ENCODE measurements around the gene AMH. TPM values are rescaled to one million over a fixed set of nuclear protein-coding genes. Genes with fewer than 3 reads are reported as not detected.

Gene AMH
- total RNA-seq, 4 donors from 2014 or later = 0.95 to 4.7 (median 1.6) TPM; not detected in 1

DNA sequence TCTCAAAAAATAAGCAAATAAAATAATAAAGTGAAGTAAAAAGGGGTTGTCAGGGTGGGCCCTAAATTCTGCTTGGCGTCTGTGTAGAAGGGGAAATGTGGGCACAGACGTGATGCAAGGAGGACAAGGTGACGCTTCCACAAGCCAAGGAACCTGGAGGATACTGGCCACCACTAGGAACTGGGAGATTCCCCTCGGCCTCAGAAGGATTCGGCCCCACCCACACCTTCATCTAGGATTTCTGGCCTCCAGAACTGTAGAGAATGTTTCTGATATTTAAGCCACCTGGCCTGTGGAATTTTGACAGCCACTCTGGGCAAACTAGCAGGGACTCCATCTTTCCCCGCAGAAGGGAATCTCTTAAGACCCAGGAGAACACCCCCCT, 14.1 kb upstream of the AMH start:
- no peak for DNase-seq
- TF ChIP-seq POLR2A (IDR thresholded peaks at IDR 0.05) = no peak
- peaks cover 0 to 30% (median 0%) of the 10 kb centered on the region in 3 donors for H3K36me3 ChIP-seq
- no peaks in the 10 kb centered on the region for H3K9me3 ChIP-seq
- peaks cover 12 to 53% (median 24%) of the 10 kb centered on the region in 4 donors for H3K4me1 ChIP-seq
- H3K27me3 ChIP-seq = no peaks in the 10 kb centered on the region
- H3K27ac ChIP-seq = peak overlapping the region; percentile 92 to 100 (median 97)
- H3K4me3 ChIP-seq = peak overlapping the region; percentile 81 to 98 (median 86)

DNA sequence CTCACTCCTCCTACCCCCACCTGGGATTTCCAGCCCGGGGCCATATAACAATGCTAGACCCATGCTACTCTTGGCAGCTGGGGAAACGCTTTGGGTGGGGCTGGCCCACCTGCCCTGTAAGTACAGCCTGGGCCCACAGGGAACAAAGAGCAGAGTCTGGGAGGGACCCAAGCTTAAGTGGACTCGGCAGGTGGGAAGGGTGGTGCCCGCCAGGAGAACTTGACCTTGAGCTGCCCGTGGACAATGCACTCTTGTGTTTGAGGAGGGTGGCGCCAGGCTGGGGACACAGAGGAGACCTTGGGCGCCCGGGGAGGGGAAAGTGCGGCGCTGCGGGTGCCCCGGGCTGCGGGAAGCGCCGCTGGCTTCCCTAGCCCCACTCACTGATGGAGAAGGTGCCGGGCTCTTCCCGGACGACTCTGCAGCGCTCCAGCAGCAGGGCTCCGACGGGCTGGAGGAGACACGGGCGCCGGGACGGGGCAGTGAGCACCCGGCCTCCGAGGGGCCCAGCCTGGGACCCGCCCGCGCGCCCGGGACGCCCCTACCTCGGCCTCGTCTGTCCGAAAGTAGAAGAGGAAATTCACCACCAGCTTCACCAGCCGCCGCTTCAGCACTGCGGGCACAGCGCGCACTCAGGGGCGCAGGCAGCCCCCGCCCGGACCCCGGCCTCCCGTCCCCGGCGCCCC, 13.6 kb upstream of the AMH start:
- DNase-seq = peak in 2 of 3 donors; percentile 90 to 92
- H3K4me1 ChIP-seq = peaks cover 12 to 59% (median 29%) of the 10 kb centered on the region in 4 donors

DNA sequence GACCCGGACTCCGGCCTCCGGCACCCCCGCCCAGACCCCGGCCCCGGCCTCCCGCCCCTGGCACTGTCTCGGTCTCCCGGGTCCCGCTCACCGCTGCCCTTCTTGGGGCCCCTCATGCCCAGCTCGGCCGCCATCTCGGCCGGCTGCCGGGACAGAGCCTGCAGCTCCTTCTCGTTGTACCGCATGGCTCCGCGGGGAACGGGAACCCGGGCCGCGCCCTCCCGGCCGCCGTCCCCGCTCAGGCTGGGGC, 13.1 kb upstream of the AMH start:
- no peak for DNase-seq
- peaks cover 0 to 20% (median 0%) of the 10 kb centered on the region in 3 donors for H3K36me3 ChIP-seq
- H3K9me3 ChIP-seq = no peaks in the 10 kb centered on the region
- H3K4me1 ChIP-seq = peaks cover 12 to 63% (median 34%) of the 10 kb centered on the region in 4 donors
- peak overlapping the region; percentile 92 to 100 (median 97) for H3K27ac ChIP-seq
- H3K4me3 ChIP-seq = peak overlapping the region; percentile 81 to 98 (median 86)
- peak; percentile 33 to 76 for TF ChIP-seq POLR2A (IDR thresholded peaks at IDR 0.05)
- TF ChIP-seq, protein P1, sequence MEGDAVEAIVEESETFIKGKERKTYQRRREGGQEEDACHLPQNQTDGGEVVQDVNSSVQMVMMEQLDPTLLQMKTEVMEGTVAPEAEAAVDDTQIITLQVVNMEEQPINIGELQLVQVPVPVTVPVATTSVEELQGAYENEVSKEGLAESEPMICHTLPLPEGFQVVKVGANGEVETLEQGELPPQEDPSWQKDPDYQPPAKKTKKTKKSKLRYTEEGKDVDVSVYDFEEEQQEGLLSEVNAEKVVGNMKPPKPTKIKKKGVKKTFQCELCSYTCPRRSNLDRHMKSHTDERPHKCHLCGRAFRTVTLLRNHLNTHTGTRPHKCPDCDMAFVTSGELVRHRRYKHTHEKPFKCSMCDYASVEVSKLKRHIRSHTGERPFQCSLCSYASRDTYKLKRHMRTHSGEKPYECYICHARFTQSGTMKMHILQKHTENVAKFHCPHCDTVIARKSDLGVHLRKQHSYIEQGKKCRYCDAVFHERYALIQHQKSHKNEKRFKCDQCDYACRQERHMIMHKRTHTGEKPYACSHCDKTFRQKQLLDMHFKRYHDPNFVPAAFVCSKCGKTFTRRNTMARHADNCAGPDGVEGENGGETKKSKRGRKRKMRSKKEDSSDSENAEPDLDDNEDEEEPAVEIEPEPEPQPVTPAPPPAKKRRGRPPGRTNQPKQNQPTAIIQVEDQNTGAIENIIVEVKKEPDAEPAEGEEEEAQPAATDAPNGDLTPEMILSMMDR (IDR thresholded peaks at IDR 0.05) = no peak
- H3K27me3 ChIP-seq = no peaks in the 10 kb centered on the region

More for the DNA sequence above, 13.6 kb upstream of the AMH start:
- Histone ChIP-seq H3K36me3 (peaks cover 0 to 25% (median 0%) of the 10 kb centered on the region in 3 donors), H3K4me3 (peak overlapping the region; percentile 81 to 98 (median 86)), H3K9me3 (no peaks in the 10 kb centered on the region), H3K27ac (peak overlapping the region; percentile 92 to 100 (median 97)), H3K27me3 (no peaks in the 10 kb centered on the region)
- TF ChIP-seq, protein P1 (IDR thresholded peaks at IDR 0.05) = peak in 1 of 6 experiments; percentile 4
- peak; percentile 85 to 92 for TF ChIP-seq POLR2A (IDR thresholded peaks at IDR 0.05)

DNA sequence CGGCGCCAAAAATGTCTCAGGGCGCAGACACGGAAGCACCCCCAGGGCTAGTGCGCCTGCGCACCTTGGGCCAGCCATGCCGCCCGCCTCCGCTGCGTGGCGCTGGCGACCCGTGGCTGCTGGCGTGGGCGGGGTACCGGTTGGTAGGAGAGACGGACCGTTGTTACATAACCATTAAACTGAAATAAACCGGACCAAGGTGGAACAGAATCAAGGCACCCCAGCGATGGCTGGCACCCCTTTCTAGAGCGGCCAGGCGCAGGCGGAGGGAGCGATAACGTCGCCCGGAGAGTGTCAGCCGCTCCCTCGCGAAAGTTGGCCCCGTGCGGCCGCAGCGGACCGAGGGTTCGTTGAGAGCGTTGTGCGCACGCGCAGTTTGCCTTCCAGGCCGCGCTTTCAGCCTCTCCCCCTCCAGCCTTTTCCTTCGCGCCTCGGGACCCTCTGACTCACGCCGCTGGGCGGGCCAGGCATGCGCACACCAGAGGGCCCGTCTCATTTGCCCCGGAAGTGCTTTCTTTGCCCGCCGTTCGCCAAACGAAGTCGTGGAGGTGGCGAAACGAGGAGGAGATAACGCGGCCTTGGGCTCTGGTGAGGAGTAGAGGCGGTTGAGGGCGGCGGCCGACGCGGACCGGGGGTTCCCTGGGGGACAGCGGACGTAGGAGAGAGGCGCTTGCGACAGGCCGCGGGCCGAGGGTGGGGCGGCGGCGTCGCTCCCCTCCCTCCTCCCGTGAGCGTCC, 12.6 kb upstream of the AMH start, which contains the start of the genes PLEKHJ1 and SF3A2:
TSS of gene PLEKHJ1 (minus strand) at position 16 of the 737 bp plus-strand sequence. CDS start 81 bp downstream, outside the sequence.
TSS of gene SF3A2 (plus strand) at position 511 of the 737 bp plus-strand sequence. CDS start 6,595 bp downstream, outside the sequence.
- Histone ChIP-seq H3K4me3 (peak within 1 kb of the TSS; percentile 81 to 98 (median 86)), H3K9me3 (no peaks in the 10 kb centered on the region), H3K27ac (peak within 1 kb of the TSS; percentile 92 to 100 (median 97)), H3K4me1 (peaks cover 12 to 68% (median 38%) of the 10 kb centered on the region in 4 donors), H3K27me3 (no peaks in the 10 kb centered on the region), H3K36me3 (peaks cover 0 to 20% (median 0%) of the 10 kb centered on the region in 3 donors)
- DNase-seq = peak; percentile 93 to 99 (median 98)
- TF ChIP-seq POLR2A (IDR thresholded peaks at IDR 0.05) = peak; percentile 79 to 83
- TF ChIP-seq, protein P1 (IDR thresholded peaks at IDR 0.05) = peak; percentile 100

DNA sequence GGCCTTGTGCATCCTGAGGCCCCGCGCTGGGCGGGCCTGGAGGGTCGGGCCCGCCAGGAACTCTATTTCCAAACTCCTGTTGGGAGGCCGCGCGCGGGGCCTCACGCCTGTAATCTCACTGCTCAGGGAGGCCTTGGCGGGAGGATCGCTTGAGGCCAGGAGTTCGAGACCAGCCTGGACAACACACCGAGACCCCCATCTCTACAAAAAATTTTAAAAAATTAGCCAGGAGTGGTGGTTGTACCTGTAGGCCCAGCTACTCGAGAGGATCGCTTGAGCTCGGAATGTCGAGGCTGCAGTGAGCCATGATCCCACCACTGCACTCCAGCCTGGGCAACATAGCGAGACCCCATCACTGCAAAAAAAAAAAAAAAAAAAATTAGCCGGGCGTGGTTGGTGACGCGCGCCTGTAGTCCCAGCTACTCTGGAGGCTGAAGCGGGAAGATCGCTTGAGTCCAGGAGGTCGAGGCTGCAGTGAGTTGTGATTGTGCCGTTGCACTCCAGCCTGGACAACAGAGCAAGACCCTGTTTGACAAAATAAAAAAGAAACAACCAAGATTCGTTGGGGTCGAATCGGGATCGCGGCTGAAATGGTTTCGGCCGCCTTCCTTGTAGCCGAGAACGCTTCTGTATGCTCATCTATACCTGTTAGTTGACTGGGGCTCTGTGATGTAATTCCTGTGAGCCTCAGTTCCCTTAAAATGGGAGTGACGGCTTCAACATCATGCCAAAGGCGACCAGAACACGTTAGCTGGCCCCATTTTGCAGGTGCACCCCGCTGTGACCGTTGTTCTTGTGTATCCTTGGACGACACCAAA, 11.9 kb upstream of the AMH start:
- TF ChIP-seq POLR2A (IDR thresholded peaks at IDR 0.05) = no peak
- TF ChIP-seq, protein P1 (IDR thresholded peaks at IDR 0.05) = no peak
- H3K27ac ChIP-seq = peak overlapping the region; percentile 92 to 100 (median 97)
- no peaks in the 10 kb centered on the region for H3K9me3 ChIP-seq
- H3K4me1 ChIP-seq = peaks cover 13 to 76% (median 44%) of the 10 kb centered on the region in 4 donors
- no peaks in the 10 kb centered on the region for H3K27me3 ChIP-seq
- H3K36me3 ChIP-seq = peaks cover 0 to 19% (median 0%) of the 10 kb centered on the region in 3 donors
- DNase-seq = no peak
- H3K4me3 ChIP-seq = peak overlapping the region; percentile 81 to 98 (median 86)

All from Peyer's patch (tissue), 4 donors.